PC-3 (cell line): ENCODE results near the gene PLEKHA6.

Source experiments
- CTCF ChIP-seq: fragments of 300-600 bp; sonication (generic); conservative IDR thresholded peaks from 2 replicates; pipeline ENCODE4 v1.5.1; 2017; ENCODE audit warnings: antibody characterized with exemption, low read depth, mild to moderate bottlenecking, low read length
- EZH2 ChIP-seq: fragments of 300-600 bp; sonication (generic); IDR thresholded peaks from one replicate; pipeline ENCODE4 v1.6.1; 2017; ENCODE audit warnings: antibody characterized with exemption, mild to moderate bottlenecking, low read length; ENCODE audit not compliant: unreplicated experiment
- EZH2phosphoT487 ChIP-seq: fragments of 300-600 bp; sonication (generic); IDR thresholded peaks from 2 replicates; pipeline ENCODE4 v1.6.1; 2018; ENCODE audit warnings: mild to moderate bottlenecking, antibody characterized with exemption, low read length, borderline replicate concordance

DNA sequence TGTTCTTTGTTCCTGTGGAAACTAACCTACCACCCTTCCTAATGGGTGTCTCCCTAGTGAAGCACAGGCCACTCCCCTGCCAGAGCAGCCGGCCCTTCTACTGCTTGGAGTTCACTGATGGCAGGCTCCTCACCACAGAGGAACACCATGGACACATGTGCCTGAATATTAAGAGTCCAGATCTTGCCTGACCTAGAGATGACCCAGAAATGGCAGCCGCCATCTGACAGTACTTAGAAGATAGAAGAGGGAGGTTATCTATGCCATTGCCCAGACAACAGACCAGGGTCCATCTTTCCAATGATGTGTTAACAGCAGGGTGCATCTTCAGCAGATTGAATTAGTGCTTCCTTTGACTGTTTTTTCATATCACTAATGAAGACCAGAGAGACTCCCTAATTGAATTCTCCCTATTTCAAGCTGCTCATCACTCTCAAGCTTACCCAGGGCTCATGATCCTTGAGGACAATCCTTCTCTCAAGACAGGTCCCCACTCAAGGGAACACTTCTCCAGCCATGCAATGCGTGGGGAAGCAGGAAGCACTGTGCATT, 59.8 kb downstream of the PLEKHA6 start:
- TF ChIP-seq CTCF (no peak), EZH2phosphoT487 (no peak), EZH2 (no peak)
